GM18861 (cell line): ENCODE results near the gene PDCD1LG2.
"Not testable (repeated sequence)": the region's sequence is repeated elsewhere in the genome, so short reads cannot be mapped to it uniquely, and the experiment has no call there.

Experiments
- ATAC-seq: cut with Tn5 transposase; IDR thresholded peaks from one replicate; pipeline ENCODE4 v1.9.1; 2021; ENCODE audit not compliant: unreplicated experiment

Gene PDCD1LG2

DNA sequence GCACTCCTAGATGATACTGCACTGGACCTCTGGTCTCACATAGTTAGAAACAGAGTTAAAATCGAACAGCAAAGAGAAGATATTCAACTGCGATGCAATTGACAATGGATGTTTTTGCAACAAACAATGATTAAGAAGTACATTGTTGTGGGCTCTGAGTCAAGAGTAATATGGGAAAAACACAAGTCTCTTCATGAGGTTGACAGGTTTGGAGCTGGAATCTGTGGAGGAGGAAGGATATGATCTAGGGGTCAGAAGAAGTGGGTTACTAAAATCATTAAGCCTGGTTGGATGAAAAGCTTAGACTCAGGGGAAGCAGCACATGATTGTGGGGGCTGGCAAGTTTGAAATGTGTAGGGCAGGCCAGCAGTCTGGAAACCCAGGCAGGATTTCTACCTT lies 53.1 kb downstream of the PDCD1LG2 start:
- no peak for ATAC-seq

DNA sequence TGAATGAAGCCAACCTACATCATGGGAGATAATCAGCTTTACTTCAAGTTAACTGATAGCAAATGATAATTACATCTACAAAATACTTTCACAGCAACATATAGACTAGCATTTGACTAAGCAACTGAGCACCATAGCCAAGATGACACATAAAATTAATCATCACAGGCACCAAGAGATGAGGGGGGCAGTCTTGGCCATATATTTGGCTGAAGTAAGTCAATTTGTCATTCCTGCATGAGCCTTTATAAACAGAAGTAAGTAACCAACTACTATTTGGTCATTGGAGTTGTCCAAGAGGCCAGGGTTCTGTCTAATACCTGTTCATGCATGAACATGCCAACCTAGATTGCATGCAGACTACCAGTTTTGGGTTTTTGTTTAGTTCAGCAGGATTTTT lies 53.6 kb downstream of the PDCD1LG2 start:
- no peak for ATAC-seq

DNA sequence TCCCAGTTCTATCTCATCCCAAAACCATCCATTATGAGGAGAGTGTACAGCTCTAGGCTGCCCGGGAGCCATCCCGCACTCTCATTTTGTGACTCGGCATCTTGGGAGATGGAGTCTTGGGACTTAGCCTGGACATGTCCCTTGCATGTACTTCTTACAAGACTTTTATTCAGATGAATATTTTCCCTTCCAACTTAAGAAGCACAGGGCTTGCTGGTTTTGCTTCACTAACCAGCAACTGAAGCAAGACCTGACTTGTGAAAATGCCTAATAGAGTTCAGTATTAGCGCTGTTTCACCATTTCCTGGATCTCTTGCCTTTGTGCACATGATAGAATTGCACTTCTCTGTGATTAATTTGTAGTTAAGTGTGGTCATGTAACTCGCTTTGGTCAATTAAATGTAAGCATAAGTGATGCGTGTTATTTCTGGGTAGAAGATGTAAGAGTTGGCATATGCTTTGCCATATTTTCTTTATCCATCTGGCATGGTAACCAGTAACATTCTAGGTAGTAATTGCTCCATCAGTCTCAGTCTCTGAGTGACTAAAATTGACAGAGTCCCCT lies 55.8 kb downstream of the PDCD1LG2 start:
- peak; percentile 77 for ATAC-seq

DNA sequence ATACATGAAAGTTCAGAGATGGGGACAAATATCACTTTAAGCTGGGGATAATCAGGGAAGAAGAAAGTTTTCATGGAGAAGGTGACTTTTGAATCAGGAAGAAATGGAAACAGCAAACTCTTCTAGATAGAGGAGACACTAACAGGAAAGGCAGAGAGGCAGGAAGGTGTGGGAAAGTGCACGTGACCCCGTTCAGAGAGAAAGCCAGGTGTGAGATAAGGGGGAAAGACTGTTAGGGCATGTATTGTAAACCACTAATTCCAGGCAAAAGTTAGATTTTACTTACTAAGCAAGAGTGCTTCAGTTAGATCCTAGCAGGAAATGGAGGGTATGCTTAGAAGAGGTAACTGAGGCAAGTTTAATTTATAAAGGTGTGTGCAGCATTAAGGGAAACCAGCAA lies 58.5 kb downstream of the PDCD1LG2 start:
- no peak for ATAC-seq

DNA sequence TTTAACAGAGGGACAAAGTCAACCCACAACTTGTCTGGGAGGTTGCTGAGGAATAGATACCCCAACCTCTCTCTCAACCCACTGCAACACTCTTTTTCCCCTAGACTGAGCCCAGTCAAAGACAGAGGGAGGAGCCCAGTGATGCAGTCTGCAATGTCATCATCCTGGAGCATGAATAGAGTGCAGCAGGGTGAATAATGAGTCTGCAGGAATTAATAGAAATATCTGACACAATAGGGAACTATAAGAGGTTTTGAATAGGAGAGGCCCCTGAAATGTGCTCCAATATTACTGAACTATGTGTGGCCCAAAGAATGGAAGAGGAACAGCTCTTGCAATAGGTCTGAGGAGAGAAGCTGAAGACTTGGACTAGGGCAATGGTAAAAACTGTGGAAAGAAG lies 59.1 kb downstream of the PDCD1LG2 start:
- no peak for ATAC-seq

DNA sequence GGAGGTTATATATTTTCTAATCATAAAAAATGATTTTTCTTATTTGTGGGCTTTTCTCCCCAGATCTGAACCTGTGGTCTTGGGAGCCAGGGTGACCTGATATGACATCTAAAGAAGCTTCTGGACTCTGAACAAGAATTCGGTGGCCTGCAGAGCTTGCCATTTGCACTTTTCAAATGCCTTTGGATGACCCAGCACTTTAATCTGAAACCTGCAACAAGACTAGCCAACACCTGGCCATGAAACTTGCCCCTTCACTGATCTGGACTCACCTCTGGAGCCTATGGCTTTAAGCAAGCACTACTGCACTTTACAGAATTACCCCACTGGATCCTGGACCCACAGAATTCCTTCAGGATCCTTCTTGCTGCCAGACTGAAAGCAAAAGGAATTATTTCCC lies 59.6 kb downstream of the PDCD1LG2 start:
- ATAC-seq: no peak

DNA sequence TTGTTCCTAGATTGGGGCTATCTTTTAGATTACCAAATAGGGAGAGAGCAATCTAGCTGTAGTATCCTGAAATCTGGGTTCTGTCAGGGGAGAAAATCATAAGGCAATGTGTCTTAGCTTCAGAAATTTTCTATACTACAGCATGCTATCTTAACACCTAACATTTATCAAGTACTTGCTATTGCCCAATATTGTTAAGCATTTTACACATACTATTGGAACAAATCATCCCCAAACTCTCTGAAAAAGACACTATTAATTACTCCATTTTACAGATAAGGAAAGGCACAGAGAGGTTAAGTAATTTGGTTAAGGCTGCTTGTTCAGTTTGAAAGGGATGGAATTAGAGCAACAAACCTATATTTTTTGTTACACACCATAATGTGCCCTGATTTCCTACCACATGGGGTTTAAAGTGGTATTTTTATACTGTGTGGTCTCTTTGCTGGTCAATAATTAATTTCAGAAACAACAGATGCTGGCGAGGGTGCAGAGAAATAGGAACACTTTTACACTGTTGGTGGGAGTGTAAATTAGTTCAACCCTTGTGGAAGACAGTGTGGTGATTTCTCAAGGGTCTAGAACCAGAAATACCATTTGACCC lies 61.4 kb downstream of the PDCD1LG2 start:
- peak; percentile 51 for ATAC-seq

DNA sequence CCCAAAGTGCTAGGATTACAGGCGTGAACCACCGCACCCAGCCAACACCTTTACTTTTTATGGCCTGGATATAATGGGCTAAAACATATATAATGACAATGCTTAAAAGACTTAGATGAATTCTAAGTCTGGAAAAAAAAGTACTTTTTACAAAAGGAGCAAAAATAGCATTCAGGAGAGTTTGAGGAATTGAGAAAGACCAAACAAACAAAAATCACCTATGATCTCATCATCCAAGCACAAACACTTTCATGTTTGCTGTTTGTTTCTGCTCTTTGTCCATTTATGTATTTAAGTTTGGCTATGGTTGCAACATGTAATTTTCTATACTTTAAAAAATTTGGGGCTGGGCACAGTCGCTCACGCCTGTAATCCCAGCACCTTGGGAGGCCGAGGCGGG lies 63.8 kb downstream of the PDCD1LG2 start:
- no peak for ATAC-seq

DNA sequence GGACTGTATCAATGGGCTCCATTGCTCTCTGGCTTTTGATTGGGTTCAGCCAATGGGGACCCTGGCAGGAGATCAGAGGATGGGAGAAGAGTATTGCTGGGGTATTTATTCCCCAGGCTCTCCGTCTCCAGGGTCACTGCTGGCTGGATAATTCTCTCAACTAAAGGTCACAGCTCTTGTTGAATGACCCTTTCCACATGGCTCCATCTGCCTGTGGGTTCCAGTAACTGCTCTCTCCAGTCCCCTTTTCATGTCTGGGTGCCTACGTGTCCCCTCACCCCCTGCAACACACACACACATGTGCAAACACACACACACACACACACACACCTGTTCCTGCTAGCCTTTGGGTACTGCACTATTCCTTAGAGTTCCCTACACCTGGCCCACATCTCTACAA lies 64.7 kb downstream of the PDCD1LG2 start:
- ATAC-seq: no peak

DNA sequence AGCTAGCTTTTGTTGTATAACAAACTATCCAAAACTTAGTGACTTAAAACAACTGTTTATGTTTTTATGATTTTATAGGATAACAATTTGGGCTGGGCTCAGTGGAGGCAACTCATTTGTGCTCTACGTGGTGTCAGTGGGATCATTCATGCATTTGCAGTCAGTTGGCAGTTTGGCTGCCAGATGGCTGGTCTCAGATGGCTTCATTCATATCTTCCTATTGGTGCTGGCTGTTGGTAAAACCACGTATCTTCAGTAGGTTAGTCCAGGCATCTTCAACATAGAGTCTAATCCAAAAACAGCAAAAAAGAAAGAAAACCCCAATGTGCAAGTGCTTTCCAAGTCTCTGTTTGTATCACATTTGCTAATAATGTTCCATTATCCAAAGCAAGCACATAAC lies 66.9 kb downstream of the PDCD1LG2 start:
- no peak for ATAC-seq

DNA sequence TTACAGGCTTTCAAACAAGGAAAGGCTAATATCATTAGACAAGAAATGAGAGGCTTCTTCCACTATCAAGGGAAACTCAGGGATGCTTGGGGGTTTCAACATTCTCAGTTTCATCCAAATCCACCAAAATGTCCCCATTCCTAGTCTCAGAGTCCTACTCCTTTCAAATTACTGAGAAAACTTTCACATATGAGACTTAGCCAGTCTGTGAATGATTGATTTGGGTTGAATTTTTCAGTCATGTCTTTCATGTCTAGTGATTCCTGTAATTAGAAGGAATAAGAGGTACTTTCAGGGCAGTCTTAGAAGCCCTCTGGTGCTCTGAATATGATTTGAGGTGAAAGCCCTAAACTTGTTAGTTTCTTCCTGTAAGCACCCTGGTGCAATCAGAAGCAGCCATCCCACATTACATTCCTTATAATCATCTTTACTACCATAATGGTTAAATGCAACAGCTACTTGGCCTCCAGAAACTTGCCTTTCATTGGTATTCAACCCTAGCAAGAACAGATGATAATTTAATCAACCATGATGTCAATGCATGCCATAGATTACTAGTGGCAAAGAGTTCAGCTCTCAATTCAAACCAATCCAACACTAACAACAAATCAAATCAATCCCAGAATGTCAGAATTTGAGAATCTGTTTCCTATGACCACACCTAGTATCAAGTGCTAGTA lies 67.8 kb downstream of the PDCD1LG2 start:
- peak; percentile 32 for ATAC-seq

DNA sequence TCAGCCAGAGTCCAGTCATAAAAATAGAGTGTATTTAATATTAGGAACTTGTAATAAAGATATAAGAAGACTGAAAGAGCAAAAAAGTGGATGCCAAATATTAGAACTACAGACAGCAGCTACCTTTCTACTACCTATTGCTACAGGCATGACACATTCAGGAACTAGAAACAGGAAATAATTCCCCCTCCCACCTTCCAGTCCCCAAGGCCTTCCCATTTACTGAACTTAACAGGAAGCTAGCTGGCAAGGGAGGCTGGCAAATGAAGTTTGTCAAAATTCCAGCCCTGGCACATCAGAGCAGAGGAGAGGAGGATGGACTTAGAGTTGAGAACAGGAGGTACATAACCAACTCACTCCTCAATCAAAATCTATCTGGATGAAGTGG lies 68.4 kb downstream of the PDCD1LG2 start:
- no peak for ATAC-seq

DNA sequence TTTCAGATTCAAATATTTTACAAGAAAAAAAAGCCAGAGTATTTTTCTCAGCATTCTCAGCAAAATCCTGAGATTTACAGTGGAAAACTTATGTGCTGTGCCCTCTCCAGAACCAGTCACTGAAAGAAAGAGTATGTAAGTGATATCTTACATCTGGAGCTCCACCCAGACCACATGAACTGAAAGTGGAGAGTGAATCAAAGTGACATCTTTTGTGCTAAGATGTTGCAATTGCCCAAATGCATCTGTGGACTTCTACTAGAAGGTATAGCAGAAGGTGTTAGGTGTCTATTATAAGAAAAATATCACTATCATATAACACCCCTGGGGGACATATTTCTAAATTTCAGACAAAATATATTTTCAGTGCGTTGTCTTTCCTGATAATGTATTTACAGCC lies 69.5 kb downstream of the PDCD1LG2 start:
- no peak for ATAC-seq

DNA sequence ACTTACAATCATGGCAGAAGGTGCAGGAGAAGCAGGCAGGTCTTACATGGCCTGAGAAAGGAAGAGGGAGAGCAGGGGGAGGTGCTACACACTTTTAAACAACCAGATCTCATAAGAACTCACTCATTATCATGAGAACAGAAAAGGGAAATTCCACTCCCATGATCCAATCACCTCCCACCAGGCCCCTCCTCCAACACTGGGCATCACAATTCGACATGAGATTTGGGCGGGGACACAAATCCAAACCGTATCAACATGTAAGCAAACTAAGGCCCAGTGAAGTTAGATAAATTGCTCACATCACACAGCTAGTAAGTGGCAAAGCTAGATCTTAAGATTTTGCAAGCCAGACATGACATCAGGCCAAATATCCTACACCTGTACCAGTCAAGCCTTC lies 70.3 kb downstream of the PDCD1LG2 start:
- no peak for ATAC-seq

DNA sequence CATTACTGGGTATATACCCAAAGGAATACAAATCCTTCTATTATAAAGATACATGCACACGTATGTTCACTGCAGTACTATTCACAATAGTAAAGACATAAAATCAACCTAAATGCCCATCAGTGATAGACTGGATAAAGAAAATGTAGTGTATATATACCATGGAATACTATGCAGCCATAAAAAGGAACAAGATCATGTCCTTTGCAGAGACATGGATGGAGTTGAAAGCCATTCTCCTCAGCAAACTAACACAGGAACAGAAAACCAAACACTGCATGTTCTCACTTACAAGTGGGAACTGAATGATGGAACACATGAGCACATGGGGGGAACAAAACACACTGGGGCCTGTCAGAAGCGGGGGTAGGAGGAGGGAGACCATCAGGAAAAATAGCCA lies 71.4 kb downstream of the PDCD1LG2 start:
- ATAC-seq: not testable (repeated sequence)

DNA sequence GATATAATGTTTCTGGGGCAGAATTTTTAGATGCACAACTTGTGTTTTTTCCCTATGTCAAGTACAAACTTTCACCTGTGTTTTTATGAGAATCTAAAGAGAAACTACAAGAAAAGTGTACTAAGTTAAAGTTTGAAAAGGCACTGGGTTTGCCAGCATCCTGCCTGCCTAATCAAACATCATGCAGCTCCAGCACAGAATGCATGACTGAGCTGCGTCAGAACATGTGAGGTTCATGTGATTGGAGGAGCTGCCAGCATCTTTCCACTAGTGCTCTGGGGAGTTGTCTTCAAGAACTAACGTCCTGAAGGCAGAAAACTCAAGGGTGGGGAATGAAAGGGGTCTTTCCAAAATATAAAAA lies 72.5 kb downstream of the PDCD1LG2 start:
- peak; percentile 44 for ATAC-seq

DNA sequence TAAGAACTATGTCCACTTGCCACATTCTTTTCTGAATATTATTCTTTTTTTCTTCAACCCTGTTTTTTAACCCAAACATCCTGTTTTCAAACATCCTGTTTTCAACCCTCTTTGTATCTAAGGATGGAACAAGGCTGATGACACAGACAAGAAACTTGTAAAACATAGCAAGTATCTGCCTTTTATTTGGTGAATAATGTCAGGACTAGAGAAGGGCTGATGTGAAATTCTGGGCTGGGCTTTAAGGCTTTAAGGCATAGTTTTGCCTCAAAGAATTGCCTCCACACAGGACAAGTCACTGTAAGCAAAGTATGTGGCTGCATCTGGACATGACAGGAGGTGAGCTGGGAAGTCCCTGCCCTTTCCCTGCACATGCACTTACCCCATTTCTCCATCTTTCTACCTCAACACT lies 76.1 kb downstream of the PDCD1LG2 start:
- ATAC-seq: peak; percentile 24

DNA sequence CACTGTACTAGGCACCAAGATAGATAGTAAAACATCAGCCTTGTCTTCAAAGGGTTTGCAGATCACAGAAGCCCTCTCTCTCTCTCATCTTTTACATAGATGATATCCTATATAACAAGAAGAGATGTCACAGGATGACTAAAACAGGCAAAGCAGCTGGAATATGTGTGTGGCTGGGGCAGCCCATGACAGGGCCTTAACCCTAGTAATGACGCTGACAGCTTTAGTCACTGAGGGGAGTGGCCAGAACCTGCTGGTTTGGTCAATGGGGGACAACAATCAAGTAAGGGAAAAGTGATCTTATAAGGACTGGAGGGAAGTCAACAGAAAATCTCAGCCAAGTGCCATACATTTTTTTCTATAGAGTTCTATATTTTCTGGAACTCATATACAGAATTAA lies 76.7 kb downstream of the PDCD1LG2 start:
- ATAC-seq: no peak

DNA sequence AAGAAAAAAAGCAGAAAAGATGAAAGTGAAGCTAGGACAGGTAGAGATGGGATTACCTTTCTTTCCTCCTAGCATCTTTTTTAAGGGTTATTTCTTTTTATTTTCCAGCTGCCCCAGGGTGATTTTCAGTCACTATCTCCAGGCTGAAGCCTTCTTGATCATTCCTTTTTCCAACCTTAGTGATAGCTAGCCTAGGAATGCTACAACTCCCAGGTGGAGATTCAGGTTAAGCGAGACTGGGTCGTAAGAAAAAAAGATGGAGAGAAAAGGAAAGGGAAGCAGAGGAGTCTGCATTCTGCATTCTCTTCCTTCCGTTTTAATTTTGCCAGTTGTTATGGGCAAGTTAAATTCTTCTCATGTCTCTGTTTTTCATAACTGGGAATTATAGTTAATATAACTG lies 81.9 kb downstream of the PDCD1LG2 start:
- no peak for ATAC-seq

DNA sequence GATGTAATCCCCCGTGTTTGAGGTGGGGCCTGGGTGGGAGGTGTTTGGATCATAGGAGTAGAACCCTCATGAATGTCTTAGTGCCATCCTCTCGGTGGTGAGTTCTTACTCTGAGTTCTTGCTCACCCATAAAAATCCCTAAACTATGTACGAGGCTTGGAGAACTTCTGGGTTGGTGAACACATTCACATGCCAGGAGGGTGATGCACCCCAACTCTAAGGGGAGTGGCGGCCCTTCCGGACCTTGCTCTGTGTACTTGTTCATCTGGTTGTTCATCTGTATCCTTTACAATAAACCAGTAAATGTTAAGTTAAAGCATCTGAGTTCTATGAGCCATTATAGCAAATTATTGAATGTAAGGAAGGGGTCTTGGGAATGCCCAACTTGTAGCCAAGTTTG lies 82.6 kb downstream of the PDCD1LG2 start:
- ATAC-seq: no peak

DNA sequence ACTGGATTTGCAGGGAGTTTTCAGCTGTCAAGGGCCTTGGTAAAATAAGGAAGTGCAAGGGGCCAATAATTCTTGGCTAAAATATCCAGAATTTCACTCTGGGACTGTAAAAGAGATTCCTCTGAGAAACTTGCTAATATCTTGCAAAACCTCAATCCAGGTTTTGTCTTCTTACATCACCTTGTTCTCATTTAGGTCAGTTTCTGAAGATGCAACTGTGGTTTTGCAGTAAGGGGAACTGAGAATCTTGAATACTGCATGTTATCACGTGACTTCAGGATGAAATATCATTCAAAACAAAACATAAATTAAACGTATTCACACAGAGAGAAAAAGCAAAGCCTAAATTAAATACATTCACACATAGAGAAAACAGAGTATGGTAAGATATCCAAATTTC lies 83.6 kb downstream of the PDCD1LG2 start:
- peak; percentile 49 for ATAC-seq

DNA sequence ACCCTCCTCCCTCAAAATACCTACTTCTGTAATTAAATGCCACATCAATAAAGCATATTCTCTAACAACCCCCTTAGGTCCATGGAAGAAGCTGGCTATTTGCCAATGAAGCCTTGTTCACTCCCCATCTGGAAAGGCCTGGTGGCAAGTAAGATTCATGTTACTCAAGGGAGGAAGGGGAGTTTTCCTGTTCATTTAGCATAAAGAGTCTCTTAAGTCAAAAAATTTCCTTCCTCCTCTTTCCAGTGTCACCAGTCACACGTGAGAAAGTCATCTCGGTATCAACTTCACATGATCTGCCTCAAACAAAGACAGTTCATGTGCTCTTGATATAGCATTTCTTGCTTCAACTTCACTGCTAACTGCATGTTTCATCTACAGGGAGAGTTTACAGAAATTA lies 85.8 kb downstream of the PDCD1LG2 start:
- ATAC-seq: no peak
